Liver (tissue), 3 donors: ENCODE measurements around the gene GDI1.

Experiments
- EGR1 ChIP-seq, 2 donors: IDR thresholded peaks; 2 replicates each; pipeline ENCODE4 v1.6.1; 2016 to 2018; ENCODE audit warnings: antibody characterized with exemption in 2 of 2, low read depth in 2 of 2
- FOXA1 ChIP-seq: IDR thresholded peaks from 2 replicates; pipeline ENCODE4 v1.6.1; 2016; ENCODE audit warnings: antibody characterized with exemption
- GABPA ChIP-seq, 2 donors: IDR thresholded peaks in 1 of 2; conservative IDR thresholded peaks in 1 of 2; 2 replicates each; pipeline ENCODE4 v1.6.1; 2016; ENCODE audit warnings: antibody characterized with exemption in 2 of 2, mild to moderate bottlenecking in 1 of 2, moderate library complexity in 1 of 2
- JUND ChIP-seq, 2 donors: IDR thresholded peaks; 2 replicates each; pipeline ENCODE4 v1.6.1; 2016; ENCODE audit warnings: antibody characterized with exemption in 2 of 2
- RAD21 ChIP-seq, 2 donors: IDR thresholded peaks; 2 replicates each; pipeline ENCODE4 v1.6.1; 2016; ENCODE audit warnings: antibody characterized with exemption in 2 of 2, mild to moderate bottlenecking in 2 of 2
- RXRA ChIP-seq, 2 donors: IDR thresholded peaks; 2 replicates each; pipeline ENCODE4 v1.6.1; 2017 to 2018; ENCODE audit warnings: antibody characterized with exemption in 2 of 2, mild to moderate bottlenecking in 1 of 2
- TAF1 ChIP-seq: conservative IDR thresholded peaks from 2 replicates; pipeline ENCODE4 v1.6.1; 2016; ENCODE audit warnings: antibody characterized with exemption, mild to moderate bottlenecking
- YY1 ChIP-seq: IDR thresholded peaks from 2 replicates; pipeline ENCODE4 v1.6.1; 2016; ENCODE audit warnings: antibody characterized with exemption, mild to moderate bottlenecking
- TF ChIP-seq, protein P1 (sequence below): fragments of 150-350 bp; IDR thresholded peaks from 2 replicates; pipeline ENCODE4 v1.5.1; 2017; ENCODE audit warnings: improper control_type of control experiment, low read depth, low read length; ENCODE audit not compliant: missing input control
- TF ChIP-seq, protein P2 (sequence below): IDR thresholded peaks from 2 replicates; pipeline ENCODE4 v1.6.1; 2016; ENCODE audit warnings: antibody characterized with exemption
- TF ChIP-seq, protein P3 (sequence below): IDR thresholded peaks from 2 replicates; pipeline ENCODE4 v1.6.1; 2016; ENCODE audit warnings: antibody characterized with exemption, mild to moderate bottlenecking
- TF ChIP-seq, protein P4 (sequence below): IDR thresholded peaks from 2 replicates; pipeline ENCODE4 v1.6.1; 2016; ENCODE audit warnings: antibody characterized with exemption
- TF ChIP-seq, protein P5 (sequence below): IDR thresholded peaks from 2 replicates; pipeline ENCODE4 v1.6.1; 2016; ENCODE audit warnings: antibody characterized with exemption
- donor health status: healthy.
- donor health status: healthy.

DNA sequence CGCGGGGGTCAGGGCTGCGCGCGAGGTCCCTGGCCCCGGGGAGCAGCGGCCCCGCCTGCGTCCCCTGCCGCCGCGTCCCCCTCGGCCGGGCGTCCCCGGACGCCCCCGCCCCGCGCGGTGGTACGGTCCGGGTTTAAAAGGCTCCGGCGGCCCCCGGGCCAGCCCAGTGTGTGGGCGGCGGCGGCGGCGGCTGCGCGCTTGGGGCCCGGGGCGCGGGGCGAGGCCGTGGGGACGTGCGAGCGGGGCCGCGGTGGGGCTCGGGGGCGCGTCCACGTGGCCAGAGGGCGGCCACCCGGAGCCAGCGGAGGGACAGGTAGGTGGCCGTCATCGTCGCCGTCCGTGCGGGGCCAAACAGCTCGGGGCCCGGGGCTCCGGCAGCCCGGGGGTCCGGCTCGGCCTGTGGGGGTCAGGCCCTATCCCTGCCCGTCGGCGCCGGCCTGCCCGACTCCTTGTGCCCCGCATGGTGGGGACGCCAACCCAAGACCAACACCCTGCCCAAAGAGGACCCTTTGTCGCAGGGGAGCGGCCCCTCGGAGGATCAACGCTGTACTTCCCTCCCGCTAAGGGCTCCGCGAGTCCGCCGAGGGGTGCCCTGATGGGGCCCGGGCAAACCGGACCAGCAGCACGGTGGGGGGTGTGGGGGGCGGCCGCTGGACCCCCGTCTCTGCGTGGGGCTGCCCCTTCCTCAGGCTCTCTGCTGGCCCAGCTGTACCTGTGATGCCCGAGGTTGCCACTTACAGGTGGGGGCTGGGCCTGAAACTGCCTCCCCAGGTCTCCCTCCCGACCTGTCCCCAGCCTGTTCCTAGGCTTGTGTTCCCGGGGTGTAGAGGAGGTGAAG is 21.4 kb downstream of the GDI1 start, which contains the start of gene PLXNA3:
- TF ChIP-seq, protein P1, sequence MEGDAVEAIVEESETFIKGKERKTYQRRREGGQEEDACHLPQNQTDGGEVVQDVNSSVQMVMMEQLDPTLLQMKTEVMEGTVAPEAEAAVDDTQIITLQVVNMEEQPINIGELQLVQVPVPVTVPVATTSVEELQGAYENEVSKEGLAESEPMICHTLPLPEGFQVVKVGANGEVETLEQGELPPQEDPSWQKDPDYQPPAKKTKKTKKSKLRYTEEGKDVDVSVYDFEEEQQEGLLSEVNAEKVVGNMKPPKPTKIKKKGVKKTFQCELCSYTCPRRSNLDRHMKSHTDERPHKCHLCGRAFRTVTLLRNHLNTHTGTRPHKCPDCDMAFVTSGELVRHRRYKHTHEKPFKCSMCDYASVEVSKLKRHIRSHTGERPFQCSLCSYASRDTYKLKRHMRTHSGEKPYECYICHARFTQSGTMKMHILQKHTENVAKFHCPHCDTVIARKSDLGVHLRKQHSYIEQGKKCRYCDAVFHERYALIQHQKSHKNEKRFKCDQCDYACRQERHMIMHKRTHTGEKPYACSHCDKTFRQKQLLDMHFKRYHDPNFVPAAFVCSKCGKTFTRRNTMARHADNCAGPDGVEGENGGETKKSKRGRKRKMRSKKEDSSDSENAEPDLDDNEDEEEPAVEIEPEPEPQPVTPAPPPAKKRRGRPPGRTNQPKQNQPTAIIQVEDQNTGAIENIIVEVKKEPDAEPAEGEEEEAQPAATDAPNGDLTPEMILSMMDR = no peak
- TF ChIP-seq, protein P2, sequence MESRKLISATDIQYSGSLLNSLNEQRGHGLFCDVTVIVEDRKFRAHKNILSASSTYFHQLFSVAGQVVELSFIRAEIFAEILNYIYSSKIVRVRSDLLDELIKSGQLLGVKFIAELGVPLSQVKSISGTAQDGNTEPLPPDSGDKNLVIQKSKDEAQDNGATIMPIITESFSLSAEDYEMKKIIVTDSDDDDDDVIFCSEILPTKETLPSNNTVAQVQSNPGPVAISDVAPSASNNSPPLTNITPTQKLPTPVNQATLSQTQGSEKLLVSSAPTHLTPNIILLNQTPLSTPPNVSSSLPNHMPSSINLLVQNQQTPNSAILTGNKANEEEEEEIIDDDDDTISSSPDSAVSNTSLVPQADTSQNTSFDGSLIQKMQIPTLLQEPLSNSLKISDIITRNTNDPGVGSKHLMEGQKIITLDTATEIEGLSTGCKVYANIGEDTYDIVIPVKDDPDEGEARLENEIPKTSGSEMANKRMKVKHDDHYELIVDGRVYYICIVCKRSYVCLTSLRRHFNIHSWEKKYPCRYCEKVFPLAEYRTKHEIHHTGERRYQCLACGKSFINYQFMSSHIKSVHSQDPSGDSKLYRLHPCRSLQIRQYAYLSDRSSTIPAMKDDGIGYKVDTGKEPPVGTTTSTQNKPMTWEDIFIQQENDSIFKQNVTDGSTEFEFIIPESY = no peak
- TF ChIP-seq RAD21 (IDR thresholded peaks at IDR 0.05) (no peak), GABPA (IDR thresholded peaks at IDR 0.05 in 1 of 2, conservative IDR thresholded peaks at IDR 0.05 in 1 of 2) (no peak), TAF1 (no peak), YY1 (no peak), EGR1 (IDR thresholded peaks at IDR 0.05; ENCODE audit: low read depth in 2 of 2) (no peak), JUND (IDR thresholded peaks at IDR 0.05) (no peak), RXRA (IDR thresholded peaks at IDR 0.05) (no peak), FOXA1 (no peak)
- TF ChIP-seq, protein P3, sequence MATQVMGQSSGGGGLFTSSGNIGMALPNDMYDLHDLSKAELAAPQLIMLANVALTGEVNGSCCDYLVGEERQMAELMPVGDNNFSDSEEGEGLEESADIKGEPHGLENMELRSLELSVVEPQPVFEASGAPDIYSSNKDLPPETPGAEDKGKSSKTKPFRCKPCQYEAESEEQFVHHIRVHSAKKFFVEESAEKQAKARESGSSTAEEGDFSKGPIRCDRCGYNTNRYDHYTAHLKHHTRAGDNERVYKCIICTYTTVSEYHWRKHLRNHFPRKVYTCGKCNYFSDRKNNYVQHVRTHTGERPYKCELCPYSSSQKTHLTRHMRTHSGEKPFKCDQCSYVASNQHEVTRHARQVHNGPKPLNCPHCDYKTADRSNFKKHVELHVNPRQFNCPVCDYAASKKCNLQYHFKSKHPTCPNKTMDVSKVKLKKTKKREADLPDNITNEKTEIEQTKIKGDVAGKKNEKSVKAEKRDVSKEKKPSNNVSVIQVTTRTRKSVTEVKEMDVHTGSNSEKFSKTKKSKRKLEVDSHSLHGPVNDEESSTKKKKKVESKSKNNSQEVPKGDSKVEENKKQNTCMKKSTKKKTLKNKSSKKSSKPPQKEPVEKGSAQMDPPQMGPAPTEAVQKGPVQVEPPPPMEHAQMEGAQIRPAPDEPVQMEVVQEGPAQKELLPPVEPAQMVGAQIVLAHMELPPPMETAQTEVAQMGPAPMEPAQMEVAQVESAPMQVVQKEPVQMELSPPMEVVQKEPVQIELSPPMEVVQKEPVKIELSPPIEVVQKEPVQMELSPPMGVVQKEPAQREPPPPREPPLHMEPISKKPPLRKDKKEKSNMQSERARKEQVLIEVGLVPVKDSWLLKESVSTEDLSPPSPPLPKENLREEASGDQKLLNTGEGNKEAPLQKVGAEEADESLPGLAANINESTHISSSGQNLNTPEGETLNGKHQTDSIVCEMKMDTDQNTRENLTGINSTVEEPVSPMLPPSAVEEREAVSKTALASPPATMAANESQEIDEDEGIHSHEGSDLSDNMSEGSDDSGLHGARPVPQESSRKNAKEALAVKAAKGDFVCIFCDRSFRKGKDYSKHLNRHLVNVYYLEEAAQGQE = no peak
- TF ChIP-seq, protein P4, sequence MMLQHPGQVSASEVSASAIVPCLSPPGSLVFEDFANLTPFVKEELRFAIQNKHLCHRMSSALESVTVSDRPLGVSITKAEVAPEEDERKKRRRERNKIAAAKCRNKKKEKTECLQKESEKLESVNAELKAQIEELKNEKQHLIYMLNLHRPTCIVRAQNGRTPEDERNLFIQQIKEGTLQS = no peak
- TF ChIP-seq, protein P5, sequence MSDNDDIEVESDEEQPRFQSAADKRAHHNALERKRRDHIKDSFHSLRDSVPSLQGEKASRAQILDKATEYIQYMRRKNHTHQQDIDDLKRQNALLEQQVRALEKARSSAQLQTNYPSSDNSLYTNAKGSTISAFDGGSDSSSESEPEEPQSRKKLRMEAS = no peak
